AG09319 (cell line): ENCODE measurements around the gene ZNF362.

Experiments used
- DNase-seq: peaks from one replicate; pipeline ENCODE4 v3.0.0-alpha.2; 2010; ENCODE audit warnings: low read depth; ENCODE audit errors: extremely low read depth
- TF ChIP-seq, protein P1 (sequence below): IDR thresholded peaks from 2 replicates; pipeline ENCODE4 v1.5.1; 2011; ENCODE audit warnings: low read depth, mild to moderate bottlenecking, inconsistent platforms, low read length, moderate library complexity

Gene ZNF362

DNA sequence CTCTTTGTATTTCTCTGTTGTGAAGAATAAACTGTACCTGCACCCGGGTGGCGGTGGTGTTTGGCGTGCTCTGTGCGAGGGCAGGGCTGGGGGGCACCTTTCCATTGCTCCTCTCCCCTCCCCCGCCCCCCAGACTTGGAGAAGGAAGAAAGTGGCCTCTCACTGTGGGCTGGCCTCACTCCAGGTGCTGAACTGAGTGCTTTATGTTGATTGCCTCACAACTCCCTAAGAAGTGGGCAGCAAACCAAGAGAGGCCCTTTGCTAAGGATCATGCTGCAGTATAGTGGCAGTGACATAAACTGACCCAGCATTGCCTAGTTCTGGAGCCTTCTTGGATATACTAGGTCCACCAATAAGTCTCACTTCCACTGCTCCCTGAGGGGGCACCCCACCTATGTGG, 44.4 kb downstream of the ZNF362 start:
- peak; percentile 62 for DNase-seq
- TF ChIP-seq, protein P1, sequence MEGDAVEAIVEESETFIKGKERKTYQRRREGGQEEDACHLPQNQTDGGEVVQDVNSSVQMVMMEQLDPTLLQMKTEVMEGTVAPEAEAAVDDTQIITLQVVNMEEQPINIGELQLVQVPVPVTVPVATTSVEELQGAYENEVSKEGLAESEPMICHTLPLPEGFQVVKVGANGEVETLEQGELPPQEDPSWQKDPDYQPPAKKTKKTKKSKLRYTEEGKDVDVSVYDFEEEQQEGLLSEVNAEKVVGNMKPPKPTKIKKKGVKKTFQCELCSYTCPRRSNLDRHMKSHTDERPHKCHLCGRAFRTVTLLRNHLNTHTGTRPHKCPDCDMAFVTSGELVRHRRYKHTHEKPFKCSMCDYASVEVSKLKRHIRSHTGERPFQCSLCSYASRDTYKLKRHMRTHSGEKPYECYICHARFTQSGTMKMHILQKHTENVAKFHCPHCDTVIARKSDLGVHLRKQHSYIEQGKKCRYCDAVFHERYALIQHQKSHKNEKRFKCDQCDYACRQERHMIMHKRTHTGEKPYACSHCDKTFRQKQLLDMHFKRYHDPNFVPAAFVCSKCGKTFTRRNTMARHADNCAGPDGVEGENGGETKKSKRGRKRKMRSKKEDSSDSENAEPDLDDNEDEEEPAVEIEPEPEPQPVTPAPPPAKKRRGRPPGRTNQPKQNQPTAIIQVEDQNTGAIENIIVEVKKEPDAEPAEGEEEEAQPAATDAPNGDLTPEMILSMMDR, result no peak

- DNase-seq, result no peak
- TF ChIP-seq, protein P1, result no peak
Observed at GRCh38 chr1:33301273-33301984, 45.1 kb downstream of the ZNF362 start.

DNA sequence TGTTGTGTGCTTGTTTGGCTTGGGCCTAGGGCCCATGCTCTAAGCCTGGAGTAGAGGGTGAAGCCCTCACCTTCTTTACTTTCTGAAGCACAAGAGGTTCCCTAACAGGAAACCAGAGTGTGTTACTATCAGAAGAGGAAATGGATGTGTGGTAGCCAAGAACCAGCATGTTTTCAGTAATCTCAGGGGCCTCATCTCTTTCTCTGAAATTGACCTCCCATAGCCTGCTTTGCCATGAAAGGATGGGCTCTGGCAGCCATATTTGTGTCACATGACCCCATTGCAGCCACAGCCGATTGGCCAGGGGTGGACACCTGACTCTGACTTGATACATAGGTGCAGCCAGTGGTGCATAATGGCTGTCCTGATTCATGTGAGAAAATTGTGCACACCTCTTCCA, 46.0 kb downstream of the ZNF362 start:
- TF ChIP-seq, protein P1, result no peak
- DNase-seq, result no peak

- TF ChIP-seq, protein P1, result no peak
- no peak for DNase-seq
Observed at GRCh38 chr1:33305016-33305415, 48.7 kb downstream of the ZNF362 start.

DNA sequence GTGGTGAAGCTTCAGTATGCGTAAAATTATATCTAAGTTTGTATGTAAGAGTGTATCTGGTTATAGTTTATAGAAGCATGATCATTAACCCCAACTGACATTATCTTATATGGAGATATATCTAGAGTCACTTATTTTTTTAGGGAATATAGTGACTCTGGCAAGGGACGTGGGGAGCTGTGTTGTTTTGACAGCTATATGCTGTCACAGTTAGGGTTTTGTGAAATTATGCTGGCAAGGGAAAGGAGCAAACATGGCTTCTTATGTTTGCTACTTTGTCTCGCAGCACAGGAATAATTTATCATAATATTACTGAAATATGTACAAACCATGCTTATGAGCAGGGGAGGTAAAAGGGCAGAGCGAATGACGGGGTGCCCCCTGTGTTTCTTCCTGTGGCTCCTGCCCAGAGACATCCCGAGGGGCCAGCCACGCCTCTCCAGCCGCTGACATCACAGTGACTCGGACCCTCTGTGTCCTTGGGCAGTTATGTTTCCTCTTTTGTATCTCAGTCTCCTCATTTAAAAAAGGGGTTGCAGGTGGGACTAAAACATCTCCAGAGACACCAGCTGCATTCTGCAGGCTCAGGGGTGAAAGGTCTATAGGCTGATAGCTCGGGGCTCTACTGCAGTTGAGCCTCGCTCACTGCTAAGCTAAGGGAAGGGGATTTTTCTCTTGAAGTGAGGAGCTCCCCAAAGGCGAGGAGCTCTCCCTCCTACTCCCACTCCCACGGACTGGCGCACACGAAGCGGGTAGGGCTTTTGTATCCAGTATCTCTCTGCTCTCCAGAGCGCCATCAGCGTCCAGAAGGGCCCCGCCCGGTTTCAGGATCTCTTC, 49.7 kb downstream of the ZNF362 start:
- no peak for DNase-seq
- TF ChIP-seq, protein P1, result no peak

DNA sequence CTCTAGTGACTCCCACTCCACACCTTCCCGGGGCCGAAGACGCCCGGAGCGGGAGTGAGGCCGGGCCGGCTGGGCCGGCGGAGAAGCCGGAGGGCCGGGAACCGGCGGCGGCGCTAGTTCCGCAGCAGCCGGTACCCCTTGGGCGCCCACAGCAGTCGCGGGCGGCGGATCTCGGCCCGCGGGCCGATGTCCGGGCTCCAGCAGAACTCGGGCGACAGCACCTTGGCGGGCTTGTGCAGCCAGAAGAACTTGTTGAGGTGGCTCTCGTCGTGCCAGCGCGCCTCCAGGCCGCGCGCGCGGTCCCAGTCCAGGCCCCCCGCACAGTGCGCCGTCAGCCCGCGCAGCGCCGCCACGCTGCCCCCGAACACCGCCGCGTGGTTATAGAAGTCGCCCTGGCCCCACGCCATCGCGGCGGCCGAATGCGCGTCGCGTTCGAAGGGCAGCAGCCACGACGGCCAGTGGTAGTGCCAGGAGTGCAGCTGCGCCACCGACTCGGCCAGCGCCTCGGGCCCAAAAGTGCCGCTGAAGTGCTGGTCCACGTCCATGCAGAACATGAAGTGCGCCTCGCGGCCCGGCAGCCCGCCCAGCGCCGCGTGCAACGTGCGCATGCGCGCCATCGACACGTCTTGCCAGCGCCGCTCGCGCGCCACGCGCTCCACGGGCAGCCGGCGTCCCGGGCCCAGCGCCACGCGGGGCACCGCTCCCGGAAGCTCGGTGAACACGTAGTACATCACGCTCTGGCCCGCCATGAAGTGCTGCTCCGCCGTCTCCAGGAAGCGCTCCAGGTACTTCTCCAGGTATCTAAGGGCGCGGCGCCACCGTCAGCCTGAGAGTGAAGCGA, 50.6 kb downstream of the ZNF362 start:
- TF ChIP-seq, protein P1, result no peak
- DNase-seq, result no peak
